GM04504 (cell line): ENCODE measurements around the gene PLPP7.
"Not testable (repeated sequence)": the region's sequence is repeated elsewhere in the genome, so short reads cannot be mapped to it uniquely, and the experiment has no call there.

ENCODE experiments used
- DNase-seq: peaks from one replicate; pipeline ENCODE4 v3.0.0-alpha.2; 2012; ENCODE audit warnings: low read depth

The PLPP7 gene

DNA sequence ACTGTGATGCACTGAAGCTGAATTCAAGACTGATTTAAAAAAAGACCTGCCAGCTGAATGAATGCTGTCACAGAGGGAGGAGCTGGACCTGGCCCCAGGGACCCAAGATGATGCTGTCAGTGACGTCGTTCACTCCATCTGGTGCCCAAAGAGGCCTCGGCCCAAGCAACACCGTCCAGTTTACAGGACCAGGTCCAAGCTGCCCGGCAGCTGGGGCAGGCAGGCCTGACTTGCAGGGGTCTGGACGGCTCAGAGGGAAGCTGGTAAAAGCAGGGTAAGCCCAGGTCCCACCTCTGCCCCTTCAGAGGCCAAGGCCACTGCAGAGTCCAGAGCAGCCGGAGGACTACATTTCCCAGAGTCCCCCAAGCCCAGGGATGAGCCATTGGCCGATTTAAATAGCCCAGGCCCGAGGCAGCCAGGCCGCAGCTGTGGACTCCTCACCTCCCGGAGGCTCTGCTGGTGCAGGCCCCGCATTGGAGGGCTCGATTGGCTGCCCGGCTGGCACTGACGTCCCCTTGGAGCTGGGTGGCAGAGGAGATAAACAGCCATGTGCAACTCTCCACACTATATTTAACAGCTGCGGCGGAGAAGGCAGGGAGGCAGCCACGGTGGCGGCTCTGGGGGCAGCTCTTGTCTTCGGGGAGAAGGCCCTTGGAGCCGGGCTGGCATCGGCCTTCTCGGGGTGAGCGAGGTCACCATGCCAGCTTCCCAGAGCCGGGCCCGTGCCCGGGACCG lies at the start of gene PLPP7:
PLPP7 (plus strand) TSS at position 423 of the 735 bp plus-strand sequence; CDS start at position 698, 275 bp downstream.
- peak; percentile 42 for DNase-seq

DNA sequence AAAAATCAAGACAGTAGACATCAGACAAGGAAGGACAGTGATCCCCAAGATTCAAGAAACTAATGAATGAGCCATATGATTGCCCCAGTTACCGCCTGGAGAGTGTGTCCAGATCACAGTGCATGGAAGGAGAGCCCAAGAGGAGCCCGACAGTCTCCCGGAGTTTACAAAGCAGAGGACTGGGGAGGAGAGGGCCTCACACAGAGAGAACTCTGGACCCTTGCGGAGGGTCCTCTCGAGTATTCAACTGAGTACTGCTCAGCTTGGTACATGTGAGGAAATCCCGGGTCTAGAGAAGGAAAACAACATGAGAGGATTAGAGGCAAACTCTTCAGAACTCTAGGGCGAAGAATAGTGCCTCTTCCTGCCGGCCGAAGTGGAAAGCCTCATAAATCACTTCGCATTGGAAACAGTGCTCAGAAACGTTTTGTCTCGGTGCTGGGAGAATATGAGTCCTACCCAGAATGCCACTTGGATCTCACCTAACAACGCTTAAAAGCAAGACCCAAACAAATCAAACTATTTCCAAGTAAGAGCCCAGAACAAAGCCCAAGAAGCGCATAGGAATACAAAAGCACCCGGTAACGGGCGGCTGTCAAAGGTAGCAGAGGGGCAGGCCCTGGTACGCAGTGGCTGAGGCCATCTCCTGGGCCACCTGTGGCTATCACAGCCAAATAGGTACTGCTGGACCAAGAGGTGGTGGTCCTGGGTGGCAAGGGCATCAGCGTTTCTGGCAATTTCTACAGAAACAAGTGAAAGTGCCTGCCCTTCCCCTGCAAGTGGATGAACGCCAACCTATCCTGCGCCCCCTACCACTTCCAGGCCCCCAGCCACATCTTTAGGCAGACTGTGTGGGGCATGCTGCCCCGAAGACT lies 49.2 kb upstream of the PLPP7 start:
- no peak for DNase-seq

GRCh38 chr9:131244331-131244730 lies 45.2 kb upstream of the PLPP7 start:
- DNase-seq: not testable (repeated sequence)

- DNase-seq: no peak
Observed at GRCh38 chr9:131246618-131247017, 42.9 kb upstream of the PLPP7 start.

GRCh38 chr9:131252120-131252519 lies 37.4 kb upstream of the PLPP7 start:
- DNase-seq: no peak

DNA sequence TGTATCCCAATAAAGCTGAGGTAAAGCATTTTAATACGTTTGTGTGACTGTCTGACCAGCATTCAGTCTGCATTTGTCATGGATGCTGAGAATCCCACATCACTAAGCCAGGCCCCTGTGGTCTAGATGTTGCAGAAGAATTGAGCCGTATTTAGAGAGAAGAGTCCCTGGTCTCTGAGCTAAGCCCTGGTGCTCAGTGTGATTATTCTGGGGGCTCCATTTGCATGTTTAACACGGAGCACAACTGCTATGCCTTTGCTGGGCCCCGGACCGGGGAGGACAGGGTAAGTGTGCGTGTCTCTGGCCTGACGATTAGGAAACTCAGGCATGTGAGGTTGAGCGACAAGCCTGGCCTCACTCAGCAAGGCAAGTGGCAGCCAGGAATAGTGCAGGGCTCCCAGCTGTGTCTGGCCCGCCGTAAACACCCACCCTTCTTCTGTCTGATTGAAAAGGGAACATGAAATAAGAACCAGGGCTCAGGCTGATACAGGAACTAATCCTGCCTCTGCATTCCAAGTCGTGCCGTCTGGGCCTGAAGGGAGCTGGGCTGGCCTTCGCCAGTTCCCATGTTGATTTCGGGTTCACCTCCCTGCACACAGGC lies 35.5 kb upstream of the PLPP7 start:
- no peak for DNase-seq

- DNase-seq: no peak
Observed at GRCh38 chr9:131254626-131255025, 34.9 kb upstream of the PLPP7 start.

DNA sequence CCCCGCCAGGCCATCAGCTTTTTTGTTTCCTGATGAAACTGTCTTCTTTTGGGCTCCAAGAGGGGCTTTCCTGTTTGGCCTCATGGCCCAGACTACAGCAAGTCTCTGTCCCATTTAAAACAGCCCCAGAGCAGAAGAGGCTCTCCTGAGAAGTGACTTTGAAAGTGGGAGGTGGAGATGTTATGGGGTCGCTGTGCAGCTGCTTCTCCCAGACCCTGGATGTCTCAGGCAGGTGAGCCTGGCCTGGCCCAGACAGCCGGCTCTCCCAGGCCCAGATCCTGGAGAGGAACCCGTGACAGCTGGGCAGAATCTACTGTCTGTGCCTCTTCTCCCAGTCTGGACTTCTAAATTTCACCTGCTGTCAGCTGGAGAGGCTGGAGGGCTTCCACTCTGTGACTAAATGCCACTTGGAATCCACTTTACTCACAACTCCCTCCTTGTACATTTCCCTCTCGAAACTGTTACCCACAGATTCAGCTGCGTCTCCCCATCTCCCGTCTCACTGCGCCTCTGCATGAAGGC lies 33.8 kb upstream of the PLPP7 start:
- no peak for DNase-seq

GRCh38 chr9:131257266-131258025 lies 32.1 kb upstream of the PLPP7 start:
- no peak for DNase-seq

- DNase-seq: no peak
Observed at GRCh38 chr9:131258186-131258585, 31.3 kb upstream of the PLPP7 start.

DNA sequence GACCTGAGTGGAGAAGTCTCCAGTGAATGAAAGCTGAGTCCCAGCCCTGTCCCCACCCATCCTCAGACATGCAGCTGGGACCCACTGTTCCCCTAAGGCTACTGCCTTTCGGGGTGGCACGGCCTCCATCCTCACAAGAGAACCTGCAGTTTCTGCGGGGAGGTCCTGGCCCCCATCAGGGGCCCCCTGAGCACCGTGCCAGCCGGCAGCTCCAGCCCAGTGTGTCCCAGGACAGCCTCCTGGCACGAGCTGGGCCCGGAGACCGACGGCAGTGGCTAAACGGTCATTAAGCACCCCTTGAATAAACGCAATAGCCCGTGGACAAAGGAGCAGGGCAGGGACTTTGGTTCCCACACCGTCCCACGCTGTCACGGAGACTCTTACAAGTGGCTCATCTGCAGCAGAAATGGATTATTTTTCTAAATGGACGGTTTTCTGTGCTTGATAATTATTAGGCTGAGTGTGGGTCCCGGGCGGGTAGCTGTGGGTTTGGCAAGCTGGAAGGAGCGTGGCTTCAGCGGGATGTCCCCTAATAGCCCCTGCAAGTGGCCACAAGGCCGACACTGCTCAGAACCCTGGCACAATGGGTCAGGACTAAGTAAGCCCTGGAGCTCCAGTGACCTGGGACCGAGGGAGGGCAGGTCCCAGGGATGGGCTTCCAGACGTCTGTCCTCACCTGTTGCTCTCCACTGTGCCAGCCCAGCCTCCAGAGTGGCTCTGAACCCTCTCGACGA lies 30.7 kb upstream of the PLPP7 start:
- DNase-seq: no peak

- no peak for DNase-seq
Observed at GRCh38 chr9:131259432-131259898, 30.1 kb upstream of the PLPP7 start.

GRCh38 chr9:131259916-131260597 lies 29.5 kb upstream of the PLPP7 start:
- DNase-seq: no peak

GRCh38 chr9:131260751-131261452 lies 28.6 kb upstream of the PLPP7 start:
- DNase-seq: no peak

- no peak for DNase-seq
Observed at GRCh38 chr9:131262327-131263032, 27.0 kb upstream of the PLPP7 start.

GRCh38 chr9:131263033-131263343 lies 26.5 kb upstream of the PLPP7 start:
- not testable (repeated sequence) for DNase-seq

DNA sequence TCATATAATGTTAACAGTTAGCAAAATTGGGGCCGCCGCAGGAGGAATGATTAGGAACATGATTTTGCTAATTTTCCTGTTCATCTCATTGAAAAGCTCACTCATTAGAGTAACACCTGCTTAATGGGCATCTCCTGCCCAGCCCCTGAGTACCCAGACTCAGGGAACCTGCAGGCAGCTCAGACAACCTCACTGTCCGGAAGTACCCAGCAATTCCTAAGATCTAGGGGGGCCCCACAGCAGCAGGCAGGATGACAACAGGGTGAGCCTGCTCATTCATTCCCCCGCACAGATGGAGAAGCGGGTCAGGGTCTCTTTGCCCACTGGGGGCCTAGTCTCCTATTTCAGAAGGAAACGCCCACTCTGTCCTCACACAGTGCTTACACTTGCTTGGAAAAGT lies 25.8 kb upstream of the PLPP7 start:
- DNase-seq: no peak

GRCh38 chr9:131264231-131264630 lies 25.3 kb upstream of the PLPP7 start:
- no peak for DNase-seq
